Nucleus accumbens (tissue), 56 donors: ENCODE data around the gene TES.

Source experiments
- DNase-seq, 56 donors: peaks; one replicate each; lab custom pipeline; 2025; lab: John Stamatoyannopoulos, UW

Gene TES

DNA sequence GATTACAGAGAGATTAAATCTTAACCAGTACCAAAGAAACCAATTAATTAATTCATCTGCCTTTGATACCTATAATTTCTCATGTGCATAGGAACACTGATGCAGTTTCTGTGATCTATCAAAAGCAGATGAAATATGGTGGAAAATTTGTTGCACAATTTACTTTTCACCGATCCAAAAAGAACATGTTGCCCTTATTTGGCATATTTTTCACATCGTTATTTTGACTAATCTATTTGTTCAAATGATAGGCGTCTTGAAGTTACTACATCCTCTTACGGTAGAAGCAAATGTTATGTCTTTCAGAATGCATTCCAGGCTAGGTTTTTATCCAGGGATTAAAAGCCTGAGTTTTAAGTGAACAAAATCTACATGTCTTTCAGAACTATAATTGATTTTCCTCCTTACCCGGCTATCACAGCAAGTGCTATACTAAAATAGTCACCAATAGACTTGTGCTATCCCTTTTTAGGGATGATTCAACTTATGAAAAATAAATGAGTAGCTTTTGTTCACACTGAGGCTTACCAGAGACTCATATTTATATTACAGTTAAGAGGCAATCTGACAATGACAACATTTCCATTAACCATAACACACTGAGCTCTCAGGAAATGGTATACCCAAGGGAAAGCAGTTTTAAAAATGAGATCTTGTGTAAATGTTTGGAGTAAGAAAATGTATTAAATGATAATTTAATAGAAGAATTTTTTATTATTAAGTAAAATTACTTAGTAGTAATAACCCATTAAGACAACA, 16.8 kb upstream of the TES start:
- no peak for DNase-seq

DNA sequence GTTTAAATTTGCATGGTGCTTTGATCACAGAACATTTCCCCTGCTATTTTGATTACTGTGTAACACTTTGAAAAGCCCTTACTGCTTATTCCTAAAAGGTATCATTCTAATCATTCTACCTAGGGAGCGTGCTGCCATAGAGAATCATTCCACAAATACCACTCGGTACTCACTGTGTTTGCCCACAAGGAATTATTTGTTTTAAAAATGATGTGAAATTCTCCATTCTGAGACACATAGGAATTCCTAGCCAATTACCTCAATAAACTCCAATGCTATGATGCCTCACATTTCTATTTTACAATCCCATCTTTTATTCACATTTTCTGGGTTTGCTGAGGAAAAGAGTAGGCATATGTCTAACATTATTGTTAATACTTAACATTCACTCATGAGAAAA, 16.2 kb upstream of the TES start:
- no peak for DNase-seq

DNA sequence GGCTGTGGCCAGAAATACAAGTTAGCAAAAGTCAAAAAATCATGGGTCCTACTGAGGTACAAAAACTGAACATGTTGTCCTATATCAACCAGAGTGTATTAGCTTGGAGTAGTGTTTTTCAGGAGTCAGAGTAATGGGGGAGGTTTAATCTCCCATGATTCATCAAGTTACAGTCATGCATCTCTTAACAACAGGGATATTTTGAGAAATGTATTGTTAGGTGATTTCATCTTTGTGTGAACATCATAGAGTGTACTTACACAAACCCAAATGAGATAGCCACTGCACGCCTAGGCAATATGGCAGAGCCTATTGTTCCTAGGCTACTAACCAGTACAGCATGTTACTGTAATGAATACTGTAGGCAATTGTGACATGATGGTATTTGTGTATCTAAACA, 14.9 kb upstream of the TES start:
- DNase-seq = no peak

DNA sequence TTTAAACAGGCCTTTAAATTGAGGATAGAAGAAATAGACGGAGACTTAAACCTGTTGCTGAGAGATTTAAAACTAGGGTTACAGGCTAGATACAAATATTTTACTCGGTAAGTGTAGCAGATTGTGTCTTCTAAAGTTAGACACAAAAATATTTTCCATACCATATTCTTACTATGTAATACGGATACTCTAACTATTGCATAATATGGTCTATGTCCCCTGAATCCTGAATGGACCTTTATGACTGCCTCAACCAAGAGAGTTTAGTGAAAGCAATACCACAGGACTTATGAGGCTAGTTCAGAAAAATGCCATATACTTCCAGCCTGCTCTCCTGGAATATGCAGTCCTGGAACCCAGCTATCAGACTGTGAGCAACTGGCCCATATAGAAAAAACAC, 13.4 kb upstream of the TES start:
- no peak for DNase-seq

DNA sequence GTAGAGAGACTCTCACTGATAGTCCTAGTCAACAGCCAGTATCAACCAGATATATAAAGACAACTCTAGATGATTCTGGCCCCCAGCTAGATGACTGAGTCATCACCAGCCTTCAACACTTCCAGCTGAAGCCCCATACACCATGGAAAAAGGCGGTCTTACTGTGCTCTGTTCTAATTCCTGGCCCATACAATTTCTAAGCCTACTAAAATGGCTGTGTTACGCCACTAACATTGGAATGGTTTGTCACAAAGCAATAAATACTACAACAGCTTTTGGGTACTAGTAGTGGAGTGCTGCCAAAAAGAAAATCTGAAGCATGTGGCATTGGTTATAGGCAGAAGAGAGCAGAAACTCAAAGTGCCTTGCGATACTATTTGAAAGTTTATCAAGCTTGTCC, 13.0 kb upstream of the TES start:
- DNase-seq = no peak

DNA sequence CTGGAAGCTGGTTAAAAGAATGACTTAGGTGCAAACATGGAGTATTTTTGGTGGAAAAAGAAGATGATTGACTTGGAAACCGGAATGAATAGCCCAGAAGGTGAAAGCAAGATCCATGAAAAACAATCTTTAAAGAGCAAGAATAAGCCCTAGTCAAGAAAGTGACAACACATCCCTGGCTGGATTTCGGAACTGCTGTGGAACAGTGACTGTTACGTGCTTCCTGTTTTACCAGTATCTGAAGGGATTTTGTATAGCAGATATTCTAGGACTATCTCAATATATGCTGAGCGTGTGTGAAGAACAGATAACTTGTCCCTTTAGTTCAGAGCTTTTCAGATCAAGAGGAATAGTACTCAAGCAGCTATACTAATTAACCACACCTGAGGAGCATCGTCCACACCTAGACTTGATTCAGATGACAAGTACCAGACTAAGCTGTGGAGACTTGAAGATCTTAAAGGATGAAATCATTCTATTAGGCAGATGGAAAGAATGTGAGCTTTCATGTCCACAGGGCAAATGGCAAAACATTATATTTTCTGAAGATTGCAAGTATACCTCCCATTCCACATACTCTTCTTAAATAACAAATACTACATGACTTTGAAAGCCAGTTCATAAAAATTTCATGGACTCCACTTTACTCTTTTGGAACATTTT, 11.5 kb upstream of the TES start:
- no peak for DNase-seq

DNA sequence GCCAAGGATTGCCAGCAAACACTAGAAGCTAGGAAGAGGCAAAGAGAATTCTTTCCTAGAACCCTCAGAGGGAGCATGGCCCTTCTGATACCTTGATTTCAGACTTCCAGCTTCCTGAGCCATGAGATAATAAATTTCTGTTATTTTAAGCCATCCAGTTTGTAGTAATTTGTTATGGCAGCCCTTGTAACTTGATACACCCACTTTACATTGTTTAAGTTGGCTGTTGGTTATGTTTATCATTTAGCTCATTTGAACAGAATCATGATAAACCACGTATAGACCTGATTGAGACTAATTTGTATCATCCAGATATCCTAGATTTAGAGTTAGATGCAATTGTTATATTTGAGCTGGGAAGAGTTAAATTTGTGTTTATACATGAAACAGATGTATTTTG, 9.4 kb upstream of the TES start:
- no peak for DNase-seq

DNA sequence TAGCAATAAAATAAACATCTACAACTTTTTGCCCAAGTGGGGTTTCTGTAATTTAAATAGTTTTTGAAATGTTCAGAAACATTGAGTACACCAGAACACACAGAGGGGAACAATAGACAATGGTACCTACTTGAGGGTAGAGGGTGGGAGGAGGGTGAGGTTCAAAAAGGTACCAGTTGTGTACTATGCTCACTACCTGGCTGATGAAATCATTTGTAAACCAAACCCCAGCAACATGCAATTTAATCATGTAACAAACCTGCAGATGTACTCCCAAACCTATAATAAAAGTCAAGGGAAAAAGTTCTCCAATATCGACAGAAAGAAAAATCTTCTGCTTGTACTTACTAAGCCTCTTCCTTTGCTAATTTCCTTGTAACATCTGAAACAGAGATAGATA, 4.2 kb upstream of the TES start:
- no peak for DNase-seq

DNA sequence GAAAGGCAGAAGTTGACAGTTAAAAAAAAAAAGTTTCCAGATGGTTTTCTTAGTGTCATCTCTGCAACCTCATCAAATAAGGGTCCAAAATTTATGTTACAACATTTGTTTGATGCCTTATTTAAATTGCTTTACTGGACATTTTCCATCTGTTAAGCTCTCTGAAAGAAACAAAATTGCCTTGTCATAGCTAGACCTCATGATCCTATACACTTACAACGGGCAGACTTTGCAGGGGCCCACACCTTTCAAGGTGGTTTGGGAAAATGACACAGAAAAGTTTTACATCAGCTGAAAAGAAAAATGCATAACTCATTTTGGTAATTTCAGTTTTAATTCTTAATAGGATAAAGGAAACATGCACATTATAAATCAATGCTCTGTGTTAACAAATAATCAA, 1.4 kb upstream of the TES start:
- no peak for DNase-seq

DNA sequence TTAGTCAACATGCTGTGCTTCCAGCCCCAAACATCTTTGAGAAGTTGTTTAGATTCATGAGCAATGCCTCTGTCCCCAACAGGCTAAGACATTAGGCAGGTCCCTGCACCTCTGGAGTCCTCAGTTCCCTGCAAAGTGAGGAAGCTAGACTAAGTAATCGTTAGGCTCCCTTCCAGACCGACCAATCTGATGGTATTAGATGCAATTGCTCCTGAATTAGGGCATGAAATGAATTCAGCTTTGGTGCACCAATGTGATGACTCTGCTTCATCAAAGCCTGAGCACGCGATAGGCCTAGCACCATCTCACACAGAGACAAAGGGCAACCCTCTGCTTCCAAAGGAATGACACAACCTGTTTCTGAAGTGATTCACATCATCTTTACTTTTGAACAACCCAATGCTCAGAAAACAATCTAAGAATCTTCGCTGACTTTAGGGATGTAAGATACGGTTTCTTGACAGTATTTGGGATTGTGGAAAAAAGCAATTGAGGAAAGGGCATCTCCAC, 723 bp upstream of the TES start:
- DNase-seq = no peak

DNA sequence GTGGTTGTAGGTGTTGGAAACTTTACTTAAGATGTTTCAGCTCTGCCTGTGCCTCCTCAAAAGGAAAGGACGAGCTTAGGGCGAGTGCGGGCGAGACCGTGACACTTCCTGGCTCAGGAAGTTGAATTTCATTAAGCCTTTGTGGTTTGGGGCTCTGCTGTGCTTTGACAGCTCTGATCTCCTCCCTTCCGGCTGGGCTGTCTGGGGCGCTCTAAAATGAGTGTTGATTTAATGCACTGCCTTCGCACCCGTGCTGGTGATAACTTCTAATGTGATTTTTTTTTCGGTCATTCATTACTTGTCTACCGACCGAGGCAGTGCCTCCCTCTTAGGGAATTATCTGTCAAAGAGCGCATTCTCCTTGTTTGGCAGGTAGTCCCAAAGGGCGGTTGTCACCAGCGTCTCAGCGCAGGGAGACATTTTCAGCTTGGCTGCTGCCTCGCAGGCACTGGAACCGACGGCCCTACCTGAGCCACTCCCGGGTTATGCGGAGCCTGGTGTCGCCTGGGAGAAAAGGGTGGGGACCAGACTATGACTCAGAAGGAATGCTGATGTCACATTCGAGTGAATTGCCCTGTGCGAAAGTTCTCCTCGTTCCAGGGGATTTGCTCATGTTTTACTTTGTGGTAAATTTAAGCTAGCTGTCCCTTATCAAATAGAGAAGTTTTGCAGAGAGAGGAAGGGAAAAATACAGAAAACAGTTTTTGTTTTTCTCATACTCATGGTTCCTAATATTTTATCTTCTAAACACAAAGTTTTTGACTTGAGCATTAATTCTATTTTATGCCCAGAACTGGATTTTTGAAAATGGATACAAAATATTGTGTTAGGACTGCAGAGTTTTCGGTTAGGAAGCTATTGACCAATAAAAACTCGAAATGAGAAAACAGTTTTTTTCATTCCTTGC, 920 bp downstream of the TES start:
- peak in 5 of 56 donors; percentile 3 to 16 (median 8) for DNase-seq

DNA sequence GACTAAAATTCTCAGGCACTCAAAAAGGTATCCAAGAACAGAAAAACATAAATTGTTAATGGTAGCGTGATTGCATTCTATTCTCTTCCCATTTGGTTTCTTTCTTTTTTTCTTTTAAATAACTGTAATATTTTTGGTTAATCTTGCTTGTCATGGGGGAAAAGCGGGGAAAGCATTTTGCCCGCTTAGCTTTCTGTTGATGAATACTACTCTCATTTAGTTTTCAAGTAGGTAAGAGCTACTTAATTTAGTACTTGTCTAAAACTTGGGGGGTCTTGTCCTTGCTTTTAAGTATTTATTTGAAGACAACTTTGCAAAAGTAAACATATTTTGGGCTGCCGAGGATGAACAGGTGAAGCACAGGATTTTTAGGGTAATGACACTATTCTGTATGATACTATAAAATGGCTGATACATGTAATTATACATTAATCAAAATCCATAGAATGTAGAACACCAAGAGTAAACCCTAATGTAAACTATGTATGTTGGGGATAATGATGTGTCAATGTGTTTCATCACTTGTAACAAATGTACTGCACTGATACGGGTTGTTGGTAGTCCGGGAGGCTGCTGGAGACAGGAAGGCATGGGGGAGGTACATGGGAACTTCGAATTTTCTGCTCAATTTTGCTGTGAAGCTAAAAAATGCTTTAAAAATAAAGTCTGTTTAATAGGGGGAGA, 1.7 kb downstream of the TES start:
- no peak for DNase-seq

DNA sequence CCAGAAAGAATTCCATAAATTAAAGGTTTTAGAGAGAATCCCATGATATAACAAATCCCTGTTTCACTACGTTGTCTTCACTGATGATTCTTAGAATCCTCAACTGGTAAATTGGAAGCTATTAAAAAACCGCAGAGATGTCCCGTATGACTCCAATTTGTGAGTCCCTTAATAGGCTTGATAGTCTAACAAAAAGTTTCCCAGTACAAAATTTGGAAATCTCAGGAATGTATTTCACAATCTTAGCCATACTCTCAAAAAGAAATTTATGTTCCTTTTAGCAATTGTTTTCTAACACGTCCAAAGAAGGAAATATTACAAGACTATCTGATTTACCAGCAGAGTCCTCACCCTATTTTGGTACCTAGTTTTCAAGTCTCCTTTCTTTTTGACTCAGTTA, 2.5 kb downstream of the TES start:
- no peak for DNase-seq

DNA sequence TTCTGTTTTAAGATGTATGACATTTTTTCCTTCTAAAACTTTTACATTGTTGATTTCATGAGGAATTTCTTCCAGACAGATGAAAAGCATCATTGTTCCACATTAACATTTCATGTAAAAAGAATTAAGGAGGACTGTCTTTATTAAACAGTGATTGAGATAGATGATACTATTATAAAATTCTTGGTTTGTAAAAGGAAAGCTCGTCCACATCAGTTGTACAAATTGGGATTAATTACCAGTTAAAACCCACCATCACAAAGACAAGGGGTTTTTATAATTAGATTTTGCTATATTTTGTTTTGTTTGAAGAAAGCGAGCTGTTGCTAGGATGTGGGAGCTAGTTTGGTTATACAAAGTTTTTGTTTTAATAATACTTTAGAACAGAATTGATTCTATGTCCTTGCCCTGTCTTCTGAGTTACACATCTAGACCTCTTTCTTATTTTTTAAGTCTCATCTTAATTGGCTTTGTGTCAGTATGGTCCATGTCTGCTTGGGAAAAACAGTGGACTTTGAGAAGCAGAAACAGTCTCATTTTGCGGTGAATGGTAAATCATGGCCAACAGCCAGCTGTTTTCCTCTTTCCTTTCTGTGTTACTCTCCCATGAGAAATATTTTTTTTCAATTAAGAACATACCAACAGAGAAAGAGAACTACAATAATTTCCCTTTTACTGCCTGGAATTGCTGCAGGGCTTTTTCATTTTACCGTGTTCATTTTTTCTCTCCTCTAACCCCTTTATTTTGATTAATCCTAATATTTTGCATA, 3.2 kb downstream of the TES start:
- DNase-seq = no peak

DNA sequence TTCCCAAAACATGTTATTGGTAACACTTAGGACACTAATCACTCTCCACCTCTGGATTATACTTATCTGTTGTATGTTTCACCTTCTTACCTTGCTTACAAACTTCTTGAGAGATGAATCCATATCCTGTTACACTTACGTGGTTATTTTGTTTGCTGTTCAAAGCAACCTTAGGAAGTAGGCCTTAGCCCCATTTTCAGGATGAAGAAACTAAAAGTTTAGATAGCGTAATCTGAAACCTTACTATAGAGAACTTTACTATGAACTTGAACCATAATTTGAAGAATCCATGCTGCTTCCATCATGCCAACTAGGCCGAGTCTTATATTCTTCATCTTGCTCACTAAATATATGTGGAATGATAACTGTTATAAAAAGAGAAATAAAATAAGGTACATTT, 4.6 kb downstream of the TES start:
- DNase-seq = no peak

DNA sequence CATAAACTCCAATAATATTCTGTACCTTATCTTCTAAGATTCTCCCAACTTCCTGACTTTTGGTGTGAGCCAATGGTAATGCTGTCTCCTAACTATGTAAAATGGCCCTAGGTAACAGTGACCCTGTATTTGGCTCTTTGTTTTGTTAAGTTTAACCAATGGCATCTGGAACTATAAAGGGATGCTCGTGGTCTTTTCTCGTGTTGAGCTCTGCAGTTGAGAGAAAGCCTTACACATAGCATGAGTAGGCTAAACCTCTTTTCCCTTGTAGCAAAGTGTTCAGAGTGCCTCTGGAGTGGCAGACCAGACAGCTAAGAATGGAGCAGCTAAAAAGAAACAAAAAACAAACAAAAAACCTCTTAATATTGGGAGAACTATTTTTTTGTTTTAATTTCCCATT, 5.2 kb downstream of the TES start:
- DNase-seq = no peak

DNA sequence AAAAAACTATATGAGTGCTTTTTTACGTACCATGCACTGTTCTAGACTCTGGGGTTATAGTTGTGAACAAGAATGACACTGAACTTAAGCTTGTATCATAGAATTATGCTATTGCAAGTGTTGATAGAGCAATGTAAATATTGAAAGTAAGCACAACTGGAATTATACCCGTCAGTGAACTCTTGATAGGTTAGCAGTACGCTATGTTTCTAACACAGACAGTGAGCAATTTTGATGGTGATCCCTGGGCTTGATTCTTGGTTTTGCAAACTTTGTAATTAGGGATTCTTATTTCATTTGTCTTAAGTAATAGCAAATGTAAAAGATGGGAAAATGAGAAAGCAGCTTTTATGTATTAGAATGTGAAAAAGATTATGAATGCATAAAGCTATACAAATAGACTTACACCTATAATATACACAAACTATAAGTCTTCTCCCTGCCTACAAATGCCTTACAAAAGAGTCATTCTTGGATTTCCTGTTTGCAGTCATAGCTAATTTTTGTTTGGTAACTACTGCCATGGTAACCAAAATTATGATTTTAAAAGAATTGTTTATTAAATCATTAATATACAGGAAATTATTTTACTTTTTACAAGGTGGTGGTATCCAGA, 6.7 kb downstream of the TES start:
- no peak for DNase-seq

DNA sequence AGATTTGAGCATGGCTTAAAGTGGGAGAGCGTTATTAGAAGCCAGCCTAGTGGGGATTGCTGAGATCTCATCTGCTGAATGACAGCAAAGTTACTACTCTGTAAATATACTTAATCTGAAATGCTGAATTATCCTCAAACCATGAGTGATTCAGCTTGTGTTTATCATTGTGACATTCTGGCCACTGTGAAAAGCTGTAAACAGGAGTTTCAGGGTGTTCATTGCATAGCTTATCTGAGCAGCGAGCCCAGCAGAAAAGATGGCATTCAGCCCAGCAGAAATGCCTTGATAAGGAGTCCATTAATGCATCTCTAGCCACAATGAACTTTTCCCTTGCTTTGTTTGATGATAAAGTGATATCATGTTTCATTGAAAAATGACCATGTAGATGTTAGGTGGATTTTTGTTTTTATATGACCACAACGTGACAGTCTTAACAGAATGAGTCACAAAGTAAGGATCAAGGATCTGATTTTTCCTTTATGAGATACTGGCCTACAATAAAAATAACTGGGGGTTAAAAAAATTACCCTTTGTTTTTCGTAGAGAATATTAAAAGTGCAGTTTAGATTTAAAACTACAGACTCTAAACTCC, 7.8 kb downstream of the TES start:
- DNase-seq = no peak

DNA sequence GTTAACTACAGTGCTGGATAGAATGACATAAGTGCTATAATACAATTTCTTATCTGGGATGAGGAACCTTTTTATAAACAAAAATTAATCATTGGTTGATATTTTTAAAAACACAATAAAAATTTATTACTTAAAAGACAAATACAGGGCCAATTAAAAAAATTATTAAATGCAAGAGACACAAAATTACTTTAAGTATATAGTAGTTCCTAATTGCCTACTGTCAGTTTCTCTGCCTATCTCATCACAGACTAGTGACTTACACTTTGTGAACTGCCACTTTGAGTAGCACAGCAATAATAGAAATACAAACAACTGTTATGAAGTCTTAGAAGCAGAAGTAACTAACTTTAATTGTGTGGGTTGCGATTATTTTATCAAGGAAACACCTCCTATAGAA, 8.4 kb downstream of the TES start:
- no peak for DNase-seq
